H1 (cell line): Measurements from ENCODE around the gene GNG13. TPM values are rescaled to one million over a fixed set of nuclear protein-coding genes. Genes with fewer than 3 reads are reported as not detected.

ENCODE experiments used
- KDM1A ChIP-seq: fragments of 200-600, 300-600 bp; sonication (generic); IDR thresholded peaks from 2 replicates; pipeline ENCODE4 v1.7.1; 2016; ENCODE audit warnings: mild to moderate bottlenecking, low read length, borderline replicate concordance
- RBBP5 ChIP-seq: IDR thresholded peaks from 2 replicates; pipeline ENCODE4 v1.7.1; 2012; ENCODE audit warnings: low read depth, mild to moderate bottlenecking, inconsistent platforms, low read length, moderate library complexity, borderline replicate concordance
- RNF2 ChIP-seq: fragments of 200-900, 300-1000 bp; sonication (generic); IDR thresholded peaks from 2 replicates; pipeline ENCODE4 v1.7.1; 2016; ENCODE audit warnings: borderline replicate concordance, low read depth, mild to moderate bottlenecking, antibody characterized with exemption, low read length; ENCODE audit not compliant: poor library complexity, severe bottlenecking; ENCODE audit errors: missing control alignments
- TCF12 ChIP-seq: IDR thresholded peaks from 2 replicates; pipeline ENCODE4 v1.6.1; 2011; ENCODE audit warnings: low read depth, mild to moderate bottlenecking, low read length
- polyA plus RNA-seq, 7 experiments: library from polyadenylated mRNA; depleted of rRNA in 3 of 7; stranded (reverse) in 5 of 7; unstranded in 2 of 7; fragments of >200 nt in 5 of 7; fragments of 200-250 nt in 2 of 7; gene quantifications; 1 replicate in 5 of 7; 2 replicates in 1 of 7; 4 replicates in 1 of 7; pipeline versions ENCODE4 v1.2.1 to v1.2.3, GENCODE V29; 2011 to 2013; ENCODE audit warnings: missing spikeins in 2 of 7, mixed read lengths in 2 of 7
- total RNA-seq: library from RNA; stranded (reverse); fragmentation: NEBNext Ultra II Directional; extraction: Animal tissue kit (Norgen Biotek cat#: 25700); gene quantifications from 2 replicates; pipeline ENCODE4 v1.2.1, GENCODE V29; 2021

GNG13 gene
- total and polyA plus RNA-seq, 2 of the 8 experiments (the other 6 are each of a cell fraction or from before 2014, with no cell fraction given) = not detected

DNA sequence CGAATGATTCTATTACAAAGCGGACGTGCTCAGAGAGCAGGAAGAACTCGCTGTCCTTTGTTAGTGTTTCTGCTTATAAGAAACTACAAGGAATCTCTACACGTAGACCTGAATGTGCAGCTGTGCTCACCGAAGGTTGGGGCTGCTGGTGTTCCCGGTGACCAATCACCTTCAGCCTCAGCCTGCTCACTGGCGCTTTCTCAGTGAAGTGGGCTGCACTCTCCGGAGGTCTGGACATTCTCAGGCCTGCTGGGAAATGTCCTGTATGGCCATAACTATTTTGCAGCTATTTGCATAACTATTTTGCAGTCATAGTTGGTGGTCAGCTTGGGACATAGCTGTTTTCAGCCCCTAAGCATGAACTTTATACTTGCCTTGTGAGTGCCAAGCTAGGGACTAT lies 50.0 kb downstream of the GNG13 start (continued):
- TF ChIP-seq RNF2 = no peak
- no peak for TF ChIP-seq TCF12
- TF ChIP-seq KDM1A = no peak
- TF ChIP-seq RBBP5 = no peak
